ENCODE data around the gene ARRB2.
A peak's percentile ranks its signal among the peaks of the same experiment; 100 is the strongest.
"Not testable (repeated sequence)": the region's sequence is repeated elsewhere in the genome, so short reads cannot be mapped to it uniquely, and the experiment has no call there.

The ARRB2 gene

GRCh38 chr17:4709794-4710692 lies at the start of gene ARRB2:
Gene ARRB2 (plus strand): TSS chr17:4710632. CDS start chr17:4710722, 90 bp downstream.
- DNase-seq: peak; percentile 98

GRCh38 chr17:4663711-4664110 lies 46.7 kb upstream of the ARRB2 start:
- DNase-seq: no peak

- DNase-seq: no peak
Measured at GRCh38 chr17:4664230-4664629, 46.2 kb upstream of the ARRB2 start.

- DNase-seq: no peak
Measured at GRCh38 chr17:4665027-4665426, 45.4 kb upstream of the ARRB2 start.

- no peak for DNase-seq
Measured at GRCh38 chr17:4666296-4666695, 44.1 kb upstream of the ARRB2 start.

- no peak for DNase-seq
Measured at GRCh38 chr17:4667166-4667565, 43.3 kb upstream of the ARRB2 start.

- DNase-seq: no peak
Measured at GRCh38 chr17:4672055-4672630, 38.3 kb upstream of the ARRB2 start.

GRCh38 chr17:4672751-4673150 lies 37.7 kb upstream of the ARRB2 start:
- DNase-seq: no peak

GRCh38 chr17:4673169-4673568 lies 37.3 kb upstream of the ARRB2 start:
- DNase-seq: no peak

GRCh38 chr17:4673986-4674684 lies 36.3 kb upstream of the ARRB2 start:
- DNase-seq: no peak

GRCh38 chr17:4674685-4674998 lies 35.8 kb upstream of the ARRB2 start:
- no peak for DNase-seq

GRCh38 chr17:4675791-4676190 lies 34.6 kb upstream of the ARRB2 start:
- no peak for DNase-seq

- DNase-seq: no peak
Measured at GRCh38 chr17:4676791-4677190, 33.6 kb upstream of the ARRB2 start.

- peak; percentile 77 for DNase-seq
Measured at GRCh38 chr17:4678448-4679026, 31.9 kb upstream of the ARRB2 start.

GRCh38 chr17:4679658-4680057 lies 30.8 kb upstream of the ARRB2 start:
- no peak for DNase-seq

GRCh38 chr17:4683739-4684138 lies 26.7 kb upstream of the ARRB2 start:
- not testable (repeated sequence) for DNase-seq

GRCh38 chr17:4689872-4690271 lies 20.6 kb upstream of the ARRB2 start:
- DNase-seq: not testable (repeated sequence)

GRCh38 chr17:4690745-4691144 lies 19.7 kb upstream of the ARRB2 start:
- no peak for DNase-seq

GRCh38 chr17:4691686-4692085 lies 18.7 kb upstream of the ARRB2 start:
- no peak for DNase-seq

GRCh38 chr17:4693416-4693815 lies 17.0 kb upstream of the ARRB2 start:
- DNase-seq: no peak

- DNase-seq: peak; percentile 34
Measured at GRCh38 chr17:4696437-4696805, 14.0 kb upstream of the ARRB2 start.

GRCh38 chr17:4699401-4700056 lies 10.9 kb upstream of the ARRB2 start:
- DNase-seq: peak; percentile 37

- no peak for DNase-seq
Measured at GRCh38 chr17:4701116-4701515, 9.3 kb upstream of the ARRB2 start.

All from inflammatory macrophage treated with lipopolysaccharide for 4 hours (primary cell).